GM21825 (cell line): ENCODE results near the gene TSPYL6.

Source experiments
- ATAC-seq: cut with Tn5 transposase; IDR thresholded peaks from one replicate; pipeline ENCODE4 v1.9.1; 2021; ENCODE audit warnings: mild to moderate bottlenecking, moderate library complexity; ENCODE audit not compliant: unreplicated experiment

Gene TSPYL6

DNA sequence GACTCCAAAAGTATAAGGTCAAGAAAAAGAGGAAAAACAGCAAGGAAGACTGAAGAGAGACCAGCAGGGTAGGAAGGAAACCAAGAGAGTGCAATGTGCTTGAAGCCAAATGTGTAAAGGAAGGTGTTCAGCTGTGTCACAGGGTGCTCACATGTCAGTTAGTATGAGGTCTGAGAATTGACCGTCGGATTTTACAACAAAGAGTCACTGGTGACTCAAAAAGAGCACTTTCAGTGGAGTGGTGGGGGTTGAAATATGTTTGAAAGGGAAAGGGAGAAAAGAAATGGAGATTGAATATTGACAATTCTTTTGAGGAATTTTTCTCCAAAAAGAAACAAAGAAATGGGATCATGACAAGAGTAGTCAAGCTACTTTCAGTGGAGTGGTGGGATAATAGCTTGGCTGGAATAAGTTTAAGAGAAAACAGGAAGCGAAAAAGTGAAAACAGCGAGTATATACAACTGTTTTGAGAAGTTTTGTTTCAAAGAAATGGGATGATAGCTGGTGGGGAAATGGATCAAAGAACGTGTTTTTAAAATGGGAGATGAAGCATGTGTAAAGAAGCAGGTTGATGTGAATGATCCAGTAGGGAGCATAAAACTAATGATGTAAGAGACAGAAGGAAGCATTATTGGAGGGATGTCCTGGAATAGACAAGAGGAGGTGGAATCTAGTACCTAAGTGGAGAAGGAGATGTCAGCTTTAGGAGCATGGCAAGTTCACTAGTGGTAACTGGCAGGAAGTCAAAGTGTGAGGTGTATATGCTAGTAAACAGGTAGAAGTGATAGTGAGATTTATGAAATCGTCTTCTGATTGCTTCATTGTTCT, 3.6 kb upstream of the TSPYL6 start:
- ATAC-seq, result peak; percentile 87

DNA sequence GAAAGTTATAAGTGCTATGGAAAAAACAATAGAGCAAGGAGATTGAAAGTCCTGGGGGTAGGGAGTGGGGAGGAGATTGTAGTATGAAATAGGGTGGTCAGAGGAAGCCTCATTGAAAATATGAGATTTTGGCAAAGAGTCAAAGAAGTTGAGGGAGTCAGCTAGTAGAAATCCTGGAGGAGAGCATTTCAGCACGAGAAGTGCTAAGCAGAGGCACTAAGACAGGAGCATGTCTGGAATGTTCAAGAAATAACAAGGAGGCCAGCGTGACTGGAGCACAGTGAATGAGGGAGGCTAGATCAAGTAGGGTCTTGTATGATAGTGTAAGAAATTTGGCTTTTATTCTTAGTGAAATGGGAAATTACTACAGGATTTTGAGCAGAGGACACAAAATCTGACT, 2.1 kb upstream of the TSPYL6 start:
- ATAC-seq, result no peak

- no peak for ATAC-seq
These were observed 569 bp downstream of the TSPYL6 start for GRCh38 chr2:54255230-54256090.

DNA sequence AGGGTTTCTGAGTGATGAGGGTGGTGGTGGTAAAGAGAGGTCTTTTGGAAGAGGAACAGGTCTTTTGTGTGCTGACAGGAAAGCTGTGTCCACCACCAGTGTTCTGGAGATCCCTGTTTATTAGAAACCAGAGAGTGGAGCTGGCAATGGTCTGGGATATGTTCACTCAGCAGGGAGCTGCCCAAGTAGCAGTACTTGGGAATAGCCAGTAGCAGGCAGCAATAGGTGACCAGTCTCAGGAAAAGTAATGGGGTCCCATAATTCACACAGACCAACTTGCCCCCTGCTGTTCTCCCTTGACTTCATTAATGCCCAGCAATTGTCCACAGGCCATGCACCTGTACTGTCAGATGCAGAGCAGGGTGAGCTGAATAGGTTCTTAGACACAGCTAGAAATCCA, 1.8 kb downstream of the TSPYL6 start:
- ATAC-seq, result no peak

DNA sequence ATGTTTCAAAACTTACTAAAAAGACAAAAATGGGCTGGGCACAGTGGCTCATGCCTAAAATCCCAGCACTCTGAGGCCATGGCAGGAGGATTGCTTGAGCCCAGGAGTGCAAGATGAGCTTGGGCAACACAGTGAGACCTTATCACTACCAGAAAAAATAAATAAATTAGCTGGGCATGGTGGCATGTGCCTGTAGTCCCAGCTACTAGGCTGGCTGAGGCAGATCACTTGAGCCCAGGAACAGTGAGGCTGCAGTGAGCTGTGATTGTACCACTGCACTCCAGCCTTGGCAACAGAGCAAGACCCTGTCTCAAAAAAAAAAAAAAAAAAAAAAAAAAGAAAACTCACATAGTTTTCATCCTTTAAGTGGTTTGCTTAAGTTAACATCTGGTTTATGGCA, 6.4 kb downstream of the TSPYL6 start:
- no peak for ATAC-seq

- ATAC-seq, result no peak
These were observed 8.9 kb downstream of the TSPYL6 start for GRCh38 chr2:54247115-54247514.

GRCh38 chr2:54240515-54241469, 15.2 kb downstream of the TSPYL6 start:
- ATAC-seq, result no peak

- ATAC-seq, result no peak
These were observed 16.6 kb downstream of the TSPYL6 start for GRCh38 chr2:54239427-54239826.

- ATAC-seq, result no peak
These were observed 18.6 kb downstream of the TSPYL6 start for GRCh38 chr2:54237428-54237827.

DNA sequence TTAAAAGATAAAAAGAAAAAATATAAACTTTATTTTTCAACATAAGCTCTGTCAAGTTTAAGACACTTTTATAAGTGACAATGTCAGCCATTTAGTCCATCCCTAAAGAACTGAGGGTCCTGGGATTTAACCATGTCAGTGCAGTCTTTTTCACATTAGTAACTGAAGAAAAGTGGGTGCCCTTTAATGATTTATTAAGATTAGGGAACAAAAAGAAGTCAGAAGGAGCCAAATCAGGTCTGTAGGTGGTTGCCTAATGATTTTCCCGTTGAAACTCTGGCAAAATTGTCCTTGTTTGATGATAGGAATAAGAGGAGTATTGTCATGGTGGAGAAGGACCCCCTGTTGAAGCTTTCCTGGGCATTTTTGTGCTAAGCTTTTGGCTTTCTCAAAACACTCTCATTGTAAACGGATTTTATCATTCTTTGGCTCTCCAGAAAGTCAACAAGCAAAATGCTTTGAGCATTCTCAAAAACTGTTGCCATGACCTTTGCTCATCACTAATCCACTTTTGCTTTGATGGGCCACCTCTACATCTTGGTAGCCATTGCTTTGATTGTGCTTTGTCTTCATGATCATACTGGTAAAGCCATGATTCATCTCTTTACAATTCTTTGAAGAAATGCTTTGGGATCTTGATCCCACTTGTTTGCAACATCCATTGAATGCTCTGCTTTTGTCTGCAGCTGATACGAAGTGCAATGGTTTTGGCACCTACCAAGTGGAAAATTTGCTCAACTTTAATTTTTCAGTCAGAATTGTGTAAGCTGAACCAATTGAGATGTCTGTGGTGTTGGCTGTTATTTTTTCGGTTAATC, 22.0 kb downstream of the TSPYL6 start:
- no peak for ATAC-seq

- no peak for ATAC-seq
These were observed 27.1 kb downstream of the TSPYL6 start for GRCh38 chr2:54228945-54229344.

GRCh38 chr2:54227798-54228197, 28.2 kb downstream of the TSPYL6 start:
- ATAC-seq, result no peak

DNA sequence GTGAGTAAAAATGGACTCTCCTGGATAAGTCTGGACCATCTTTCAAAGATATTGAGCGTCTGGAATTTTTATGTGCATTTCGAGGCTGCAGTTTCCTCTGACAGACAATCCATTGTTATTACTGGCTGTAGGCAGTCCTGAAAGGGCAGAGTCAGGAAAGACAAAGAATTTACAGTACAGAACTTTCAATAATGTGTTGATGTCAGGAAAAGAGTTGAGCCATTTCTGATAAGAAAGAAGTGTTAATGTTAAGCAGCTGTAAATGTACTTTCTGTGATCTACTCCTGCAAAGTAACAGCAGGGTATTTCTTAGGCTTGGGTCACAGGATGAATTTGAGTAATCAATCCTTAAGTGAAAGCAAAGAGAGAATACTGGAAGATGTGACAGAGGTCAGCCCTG, 29.8 kb downstream of the TSPYL6 start:
- no peak for ATAC-seq

GRCh38 chr2:54224997-54225396, 31.0 kb downstream of the TSPYL6 start:
- no peak for ATAC-seq

DNA sequence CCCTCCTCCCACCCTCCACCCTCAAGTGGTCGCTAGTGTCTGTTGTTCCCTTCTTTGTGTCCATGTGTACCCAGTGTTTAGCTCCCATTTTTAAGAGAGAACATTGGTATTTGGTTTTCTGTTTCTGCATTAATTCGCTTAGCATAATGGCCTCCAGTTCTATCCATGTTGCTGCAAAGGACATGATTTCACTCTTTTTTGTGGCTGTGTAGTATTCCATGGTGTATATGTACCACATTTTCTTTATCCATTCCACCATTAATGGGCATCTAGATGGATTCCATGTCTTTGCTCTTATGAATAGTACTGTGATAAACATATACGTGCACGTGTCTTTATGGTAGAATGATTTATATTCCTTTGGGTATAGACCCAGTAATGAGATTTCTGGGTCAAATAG, 42.9 kb downstream of the TSPYL6 start:
- ATAC-seq, result no peak

DNA sequence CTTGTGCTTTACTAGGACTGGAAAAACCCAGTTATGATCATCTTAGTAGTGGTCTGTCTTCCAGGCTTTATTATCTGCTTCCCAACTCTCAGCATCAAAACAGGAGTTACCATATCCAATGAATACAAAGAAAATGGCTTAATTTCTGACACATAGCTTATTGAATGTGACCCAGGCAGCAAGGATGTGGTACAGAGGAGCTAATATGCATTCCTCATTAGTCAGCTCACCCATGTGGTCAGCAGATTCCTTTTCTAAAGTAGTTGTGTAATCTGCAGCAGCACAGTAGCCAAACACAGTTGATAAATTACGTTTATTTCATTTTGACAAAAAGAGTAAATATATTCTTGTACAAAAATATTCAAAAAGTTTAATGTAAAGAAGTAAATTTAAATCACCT, 43.6 kb downstream of the TSPYL6 start:
- no peak for ATAC-seq

DNA sequence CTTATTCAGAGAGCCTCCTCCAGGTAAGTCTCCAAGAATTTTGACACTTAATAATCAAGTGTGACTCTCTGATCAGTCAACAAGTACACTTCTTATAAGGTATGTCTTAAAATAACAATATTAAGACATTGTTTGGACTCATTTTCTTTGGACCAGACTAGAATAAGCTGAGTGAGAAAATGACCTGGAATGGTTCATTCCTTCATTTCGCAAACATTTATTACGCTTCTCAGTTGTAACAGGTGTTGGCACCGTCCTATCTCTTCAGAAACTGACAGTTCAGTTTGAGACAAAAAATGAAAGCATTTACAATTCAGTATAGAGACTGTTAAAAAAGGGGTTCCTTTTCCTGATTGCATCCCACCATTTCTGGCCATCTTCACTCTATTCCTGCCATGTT, 46.6 kb downstream of the TSPYL6 start:
- no peak for ATAC-seq

- no peak for ATAC-seq
These were observed 47.4 kb downstream of the TSPYL6 start for GRCh38 chr2:54208364-54209240.

- ATAC-seq, result no peak
These were observed 48.3 kb downstream of the TSPYL6 start for GRCh38 chr2:54207666-54208195.
